GM06990 (cell line): ENCODE results near the gene PTPRS.

Experiments used
- DNase-seq: peaks from one replicate; pipeline ENCODE4 v3.0.0-alpha.2; 2011; ENCODE audit not compliant: insufficient read length; ENCODE audit errors: extremely low read depth
- H3K27me3 ChIP-seq: replicated peaks from 2 replicates; pipeline ENCODE4 v1.6.0; 2011; ENCODE audit warnings: low read length; ENCODE audit not compliant: control insufficient read depth, insufficient read depth
- H3K36me3 ChIP-seq: 2 replicates; pipeline ENCODE4 v1.5.1; 2011; ENCODE audit warnings: low read length; ENCODE audit not compliant: control insufficient read depth, insufficient read depth
- H3K4me3 ChIP-seq: replicated peaks from 2 replicates; pipeline ENCODE4 v1.5.1; 2011; ENCODE audit warnings: low read depth, mild to moderate bottlenecking, control low read depth, low read length
- TF ChIP-seq, protein P1 (sequence below): IDR thresholded peaks from 2 replicates; pipeline ENCODE4 v1.5.1; 2011; ENCODE audit warnings: low read length, control low read depth, mild to moderate bottlenecking, inconsistent platforms; ENCODE audit not compliant: insufficient read depth, poor library complexity, severe bottlenecking

The PTPRS gene

DNA sequence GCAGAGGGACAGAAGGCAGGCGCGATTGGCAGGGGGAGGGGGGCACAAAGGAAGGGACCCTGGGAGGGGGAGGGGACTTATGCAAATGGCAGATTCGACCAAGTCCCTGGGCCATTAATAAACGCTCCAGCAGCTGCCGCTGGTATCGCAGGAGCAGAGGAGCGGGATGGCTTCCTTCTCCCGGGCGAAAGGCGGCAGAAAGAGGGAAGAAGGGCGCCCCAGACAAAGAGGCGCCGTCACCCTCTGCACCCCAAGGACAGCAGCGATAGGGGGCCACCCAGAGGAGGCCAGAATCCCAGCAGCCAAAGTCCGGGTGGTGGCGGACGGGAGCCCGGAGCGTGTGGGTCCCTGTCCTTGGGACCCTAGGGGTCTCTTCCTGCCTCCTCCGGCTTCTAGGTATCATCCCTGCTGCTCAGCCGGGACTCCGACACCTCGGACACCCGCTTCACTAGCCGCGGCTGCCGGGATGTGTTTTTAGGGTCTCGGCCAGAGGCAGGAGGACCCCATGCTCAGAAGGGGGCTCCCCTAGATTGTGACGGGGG, 1.9 kb downstream of the PTPRS start:
- peak; percentile 43 for DNase-seq

DNA sequence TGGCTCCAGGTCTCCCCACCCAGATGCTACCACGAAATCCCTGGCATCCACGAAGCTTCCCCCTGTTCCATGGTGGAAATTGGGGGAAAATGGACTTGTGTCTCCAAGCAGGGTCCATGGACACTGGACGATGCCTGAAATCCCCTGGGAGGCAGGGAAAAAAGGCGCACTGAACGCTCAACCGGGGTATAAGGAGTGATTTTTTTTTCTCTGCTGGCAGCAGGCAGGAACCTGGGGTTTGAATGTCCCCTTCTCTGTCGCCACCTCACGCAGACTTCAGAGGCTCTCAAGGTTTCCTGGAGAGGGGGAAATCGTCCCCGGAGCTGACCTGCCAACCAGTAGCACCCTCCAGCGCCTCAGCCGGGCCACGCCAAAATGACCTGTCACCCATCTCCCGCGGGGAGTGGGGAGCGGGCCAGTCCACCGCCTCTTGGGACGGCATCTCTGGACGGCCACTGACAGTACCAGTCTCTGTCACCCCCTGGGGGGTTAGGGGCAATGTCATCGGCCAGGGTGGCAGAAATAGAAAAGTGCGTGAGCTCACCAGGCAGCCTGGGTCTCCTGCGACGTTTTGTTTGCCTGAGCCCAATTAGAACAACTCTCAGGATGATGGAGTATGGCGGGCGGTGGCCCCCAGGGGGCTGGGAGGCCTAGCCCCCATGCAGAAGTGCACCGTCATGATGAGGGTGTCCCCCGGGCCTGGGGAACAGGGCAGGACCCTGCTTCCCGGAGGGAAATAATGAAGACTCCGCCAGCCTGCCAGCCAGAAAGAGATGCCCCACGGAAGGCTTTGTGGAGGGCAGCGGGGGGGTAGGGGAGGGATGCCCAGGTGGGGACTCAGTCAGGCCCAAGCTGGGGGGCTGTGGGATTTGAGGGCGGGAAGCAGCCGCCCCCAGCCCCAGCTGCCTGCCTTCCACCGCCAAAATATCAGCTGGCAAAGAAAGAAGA, 2.6 kb downstream of the PTPRS start:
- TF ChIP-seq, protein P1, sequence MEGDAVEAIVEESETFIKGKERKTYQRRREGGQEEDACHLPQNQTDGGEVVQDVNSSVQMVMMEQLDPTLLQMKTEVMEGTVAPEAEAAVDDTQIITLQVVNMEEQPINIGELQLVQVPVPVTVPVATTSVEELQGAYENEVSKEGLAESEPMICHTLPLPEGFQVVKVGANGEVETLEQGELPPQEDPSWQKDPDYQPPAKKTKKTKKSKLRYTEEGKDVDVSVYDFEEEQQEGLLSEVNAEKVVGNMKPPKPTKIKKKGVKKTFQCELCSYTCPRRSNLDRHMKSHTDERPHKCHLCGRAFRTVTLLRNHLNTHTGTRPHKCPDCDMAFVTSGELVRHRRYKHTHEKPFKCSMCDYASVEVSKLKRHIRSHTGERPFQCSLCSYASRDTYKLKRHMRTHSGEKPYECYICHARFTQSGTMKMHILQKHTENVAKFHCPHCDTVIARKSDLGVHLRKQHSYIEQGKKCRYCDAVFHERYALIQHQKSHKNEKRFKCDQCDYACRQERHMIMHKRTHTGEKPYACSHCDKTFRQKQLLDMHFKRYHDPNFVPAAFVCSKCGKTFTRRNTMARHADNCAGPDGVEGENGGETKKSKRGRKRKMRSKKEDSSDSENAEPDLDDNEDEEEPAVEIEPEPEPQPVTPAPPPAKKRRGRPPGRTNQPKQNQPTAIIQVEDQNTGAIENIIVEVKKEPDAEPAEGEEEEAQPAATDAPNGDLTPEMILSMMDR = no peak
- no peaks in the 10 kb centered on the region; the same call in 1 of the 2 replicates for H3K27me3 ChIP-seq
- no peak overlapping the region for H3K4me3 ChIP-seq
- no peaks in the 10 kb centered on the region for H3K36me3 ChIP-seq
- DNase-seq = no peak

More for the DNA sequence above, 1.9 kb downstream of the PTPRS start:
- H3K27me3 ChIP-seq = no peaks in the 10 kb centered on the region; the same call in 1 of the 2 replicates
- TF ChIP-seq, protein P1 = peak; percentile 31
- no peaks in the 10 kb centered on the region for H3K36me3 ChIP-seq
- peak overlapping the region; percentile 19; the same call in 1 of the 2 replicates for H3K4me3 ChIP-seq

DNA sequence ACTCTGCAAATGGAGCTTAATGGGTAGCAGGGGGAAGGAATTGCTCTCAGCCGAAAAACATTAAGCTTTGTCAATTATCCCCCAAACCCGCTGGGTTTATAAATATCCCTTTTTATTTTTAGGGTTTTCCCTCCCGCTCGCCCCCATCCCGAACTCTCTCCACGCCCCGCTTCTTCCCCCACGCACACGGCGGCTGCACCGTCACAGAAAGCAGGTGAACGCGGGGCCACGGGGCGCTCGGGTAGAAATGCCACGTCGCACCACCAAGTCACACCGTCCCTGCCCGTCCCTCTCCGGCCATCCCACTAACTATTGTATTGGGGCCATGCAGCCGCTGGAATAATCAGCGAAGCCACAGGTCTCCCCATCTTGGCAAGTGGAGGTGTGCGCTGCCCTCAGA, 3.5 kb downstream of the PTPRS start:
- TF ChIP-seq, protein P1 = no peak
- no peak for DNase-seq
- Histone ChIP-seq H3K27me3 (no peaks in the 10 kb centered on the region; the same call in 1 of the 2 replicates), H3K4me3 (no peak overlapping the region), H3K36me3 (no peaks in the 10 kb centered on the region)

DNA sequence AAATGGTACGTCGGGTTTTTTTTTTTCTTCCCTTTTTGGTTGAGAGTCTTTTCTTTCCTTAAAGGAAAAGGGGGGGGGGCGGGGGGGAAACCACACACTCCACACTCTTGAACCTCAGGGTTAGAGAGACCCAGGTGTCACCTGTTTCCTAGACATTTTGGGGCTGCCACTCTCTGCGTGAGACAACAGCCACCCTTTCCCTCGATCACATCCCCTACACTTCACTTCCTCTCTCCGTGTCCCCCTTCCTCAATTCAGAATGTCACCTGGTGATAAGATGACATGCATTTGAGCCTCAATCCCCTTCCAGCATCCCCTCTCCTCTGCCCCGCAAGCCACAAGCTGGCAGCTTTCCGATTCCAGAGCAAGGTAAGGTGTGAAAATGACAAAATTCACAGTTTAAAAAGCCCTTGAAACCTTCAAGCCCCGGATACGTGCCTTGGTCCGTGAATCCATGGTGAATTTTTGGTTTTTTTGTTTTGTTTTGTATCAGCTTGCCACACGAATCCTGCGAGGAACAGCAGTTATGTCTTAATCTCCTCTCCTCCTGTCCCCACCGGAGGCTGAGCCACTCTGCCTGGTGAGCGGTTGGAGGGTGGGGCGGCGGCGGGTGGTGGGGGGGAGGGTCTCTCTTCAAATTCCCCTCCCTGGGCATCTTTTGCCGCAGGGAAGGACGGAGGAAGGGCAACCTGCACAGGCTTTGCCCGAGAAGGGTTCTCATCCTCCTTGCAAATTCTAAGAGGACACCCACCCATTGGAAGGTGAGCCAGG, 4.2 kb downstream of the PTPRS start:
- Histone ChIP-seq H3K4me3 (no peak overlapping the region), H3K27me3 (no peaks in the 10 kb centered on the region; the same call in 1 of the 2 replicates), H3K36me3 (no peaks in the 10 kb centered on the region)
- TF ChIP-seq, protein P1 = no peak
- DNase-seq = no peak

DNA sequence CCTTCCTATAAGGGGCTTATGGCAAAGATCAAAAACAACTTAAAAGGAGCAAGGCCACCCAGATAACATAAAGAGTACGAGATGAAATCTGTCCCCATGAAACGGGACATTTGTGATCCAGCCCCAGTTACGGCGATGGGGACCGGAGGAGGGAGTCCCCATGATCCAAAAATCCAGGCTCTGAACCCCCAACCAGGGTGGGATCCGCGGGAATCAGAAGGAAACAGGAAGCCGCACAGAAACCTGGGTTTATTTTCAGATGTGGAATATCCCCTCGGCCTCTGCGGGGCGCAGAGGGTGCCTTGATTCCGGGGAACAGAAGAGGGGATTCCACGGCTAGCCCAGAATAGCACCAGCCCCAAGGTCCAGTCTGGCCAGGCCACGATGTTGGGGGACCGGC, 5.0 kb downstream of the PTPRS start:
- DNase-seq = no peak
- no peak overlapping the region for H3K4me3 ChIP-seq

More for the DNA sequence above, 5.0 kb downstream of the PTPRS start:
- Histone ChIP-seq H3K27me3 (no peaks in the 10 kb centered on the region; the same call in 1 of the 2 replicates), H3K36me3 (no peaks in the 10 kb centered on the region)
- TF ChIP-seq, protein P1 = peak; percentile 23
